ENCODE data around the gene MED14.

MED14 gene

DNA sequence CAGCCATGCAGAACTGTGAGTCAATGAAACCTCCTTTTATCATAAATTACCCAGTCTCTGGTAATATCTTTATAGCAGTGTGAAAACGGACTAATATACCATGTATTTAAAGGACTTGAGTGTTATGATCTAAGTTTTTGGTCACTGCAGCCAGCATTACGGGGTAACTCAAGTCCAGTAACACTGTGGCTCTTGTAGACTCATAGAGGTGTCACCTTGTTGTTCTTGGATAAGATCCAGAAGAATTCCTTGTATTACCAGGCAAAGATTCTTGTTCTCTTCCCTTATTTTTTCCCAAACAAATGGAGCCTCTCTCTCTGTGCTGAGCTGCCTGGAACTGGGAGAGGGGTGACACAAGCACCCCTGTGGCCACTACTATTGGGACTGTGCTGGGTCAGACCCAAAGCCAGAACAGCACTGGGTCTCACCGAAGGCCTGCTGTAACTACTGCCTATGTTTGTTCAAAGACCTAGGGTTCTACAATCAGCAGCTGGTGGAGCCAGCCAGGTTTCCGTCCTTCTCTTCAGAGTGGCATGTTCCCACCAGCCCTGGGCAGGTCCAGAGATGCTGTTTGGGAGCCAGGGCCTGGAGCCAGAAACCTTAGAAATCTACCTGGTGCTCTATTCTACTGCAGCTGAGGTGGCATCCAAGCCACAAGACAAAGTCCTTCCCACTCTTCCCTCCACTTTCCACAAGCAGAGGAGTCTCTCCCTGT, 43.7 kb upstream of the MED14 start:
- TF ChIP-seq LEF1 (IDR thresholded peaks at IDR 0.05; ENCODE audit: borderline replicate concordance) (no peak), HDGF (IDR thresholded peaks at IDR 0.05; ENCODE audit: borderline replicate concordance) (no peak), NFRKB (IDR thresholded peaks at IDR 0.05) (no peak), ZNF384 (IDR thresholded peaks at IDR 0.05) (no peak)
- DNase-seq (ENCODE audit: extremely low spot score): no peak
- CTCF ChIA-PET: interaction anchor here (0.7 kb wide), 1 partner anchor 429 kb away, joined by 3 read pairs; no protein-coding TSS in a partner anchor
- POLR2A ChIA-PET: no interaction called here

DNA sequence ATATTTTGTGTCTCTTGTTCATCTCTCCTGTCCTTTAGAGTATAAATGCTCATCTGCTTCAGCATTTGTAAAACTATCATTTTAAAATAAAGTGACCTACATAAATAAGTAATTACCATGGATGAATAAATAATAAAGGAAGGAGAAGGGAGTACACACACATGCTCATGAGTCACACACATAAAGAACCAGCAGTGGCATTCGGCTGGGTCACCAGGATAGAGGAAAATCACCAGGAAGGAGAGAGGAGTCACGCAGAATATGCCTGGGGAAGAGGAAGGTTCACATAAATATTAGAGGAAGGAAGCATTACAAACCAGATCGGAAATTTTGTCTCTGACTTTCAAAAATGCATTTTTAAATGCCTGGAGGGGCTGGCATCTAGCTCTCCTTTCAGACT, 38.5 kb upstream of the MED14 start:
- TF ChIP-seq FOXM1 (IDR thresholded peaks at IDR 0.05; ENCODE audit: borderline replicate concordance) (no peak), ELF4 (IDR thresholded peaks at IDR 0.05) (no peak), HDGF (IDR thresholded peaks at IDR 0.05; ENCODE audit: borderline replicate concordance) (no peak), NFRKB (IDR thresholded peaks at IDR 0.05) (no peak), FOXK2 (IDR thresholded peaks at IDR 0.05) (no peak), FOXA1 (IDR thresholded peaks at IDR 0.05) (no peak), BHLHE40 (IDR thresholded peaks at IDR 0.05; ENCODE audit: borderline replicate concordance) (no peak), SUZ12 (IDR thresholded peaks at IDR 0.05) (no peak), CTBP1 (IDR thresholded peaks at IDR 0.05; ENCODE audit: borderline replicate concordance) (no peak), SP1 (IDR thresholded peaks at IDR 0.05) (no peak), TARDBP (IDR thresholded peaks at IDR 0.05) (no peak)
- TF ChIP-seq, protein P1, sequence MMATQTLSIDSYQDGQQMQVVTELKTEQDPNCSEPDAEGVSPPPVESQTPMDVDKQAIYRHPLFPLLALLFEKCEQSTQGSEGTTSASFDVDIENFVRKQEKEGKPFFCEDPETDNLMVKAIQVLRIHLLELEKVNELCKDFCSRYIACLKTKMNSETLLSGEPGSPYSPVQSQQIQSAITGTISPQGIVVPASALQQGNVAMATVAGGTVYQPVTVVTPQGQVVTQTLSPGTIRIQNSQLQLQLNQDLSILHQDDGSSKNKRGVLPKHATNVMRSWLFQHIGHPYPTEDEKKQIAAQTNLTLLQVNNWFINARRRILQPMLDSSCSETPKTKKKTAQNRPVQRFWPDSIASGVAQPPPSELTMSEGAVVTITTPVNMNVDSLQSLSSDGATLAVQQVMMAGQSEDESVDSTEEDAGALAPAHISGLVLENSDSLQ (IDR thresholded peaks at IDR 0.05): no peak
- DNase-seq (ENCODE audit: extremely low spot score): no peak
- ChIA-PET CTCF (no interaction called here), POLR2A (no interaction called here)

DNA sequence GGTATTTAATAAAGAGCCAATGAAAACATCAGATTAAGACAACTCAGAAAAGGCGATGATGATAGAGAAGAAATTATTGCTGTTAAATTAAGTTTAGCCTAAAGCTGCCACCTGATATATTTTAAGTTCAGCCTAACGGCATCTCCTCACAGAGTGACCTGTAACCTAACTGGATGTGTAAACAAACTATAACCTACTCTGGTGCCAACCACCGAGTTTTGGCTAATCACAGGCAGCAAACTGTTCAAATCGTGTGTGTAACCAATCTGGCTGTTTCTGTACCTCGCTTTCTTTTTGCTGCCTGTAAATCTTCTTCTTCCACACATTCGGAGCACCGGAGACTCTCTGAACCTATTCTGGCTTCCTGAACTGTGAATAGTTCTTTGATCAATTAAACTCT, 37.8 kb upstream of the MED14 start:
- no peak for DNase-seq (ENCODE audit: extremely low spot score)

DNA sequence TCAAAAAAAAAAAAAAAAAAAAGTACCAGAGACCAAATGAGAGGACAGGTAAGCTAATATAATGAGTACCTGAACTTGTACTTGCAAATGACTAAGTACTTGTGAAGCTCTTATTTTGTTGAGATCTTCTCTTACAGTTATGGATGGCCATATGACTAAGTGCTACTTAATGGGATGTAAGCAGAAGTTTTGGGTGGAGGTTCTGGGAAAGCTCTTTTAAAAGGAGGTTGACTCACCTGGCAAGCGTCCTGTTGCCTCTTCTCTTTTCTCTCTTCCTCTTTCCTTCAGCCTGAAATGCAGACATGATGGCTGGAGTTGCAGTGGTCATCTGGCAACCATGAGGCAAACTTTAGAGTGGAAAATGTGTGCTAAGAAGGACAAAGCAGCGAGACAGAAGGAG, 36.9 kb upstream of the MED14 start:
- no peak for DNase-seq (ENCODE audit: extremely low spot score)
- POLR2A ChIA-PET: no interaction called here
- CTCF ChIA-PET: no interaction called here
- no peak for TF ChIP-seq SUZ12 (IDR thresholded peaks at IDR 0.05)
- TF ChIP-seq TARDBP (IDR thresholded peaks at IDR 0.05): no peak
- TF ChIP-seq, protein P1 (IDR thresholded peaks at IDR 0.05): no peak
- TF ChIP-seq L3MBTL2 (conservative IDR thresholded peaks at IDR 0.05): no peak
- no peak for TF ChIP-seq FOXM1 (IDR thresholded peaks at IDR 0.05; ENCODE audit: borderline replicate concordance)
- no peak for TF ChIP-seq BHLHE40 (IDR thresholded peaks at IDR 0.05; ENCODE audit: borderline replicate concordance)
- TF ChIP-seq ELF4 (IDR thresholded peaks at IDR 0.05): no peak
- no peak for TF ChIP-seq NFRKB (IDR thresholded peaks at IDR 0.05)
- no peak for TF ChIP-seq ARNT (IDR thresholded peaks at IDR 0.05)
- no peak for TF ChIP-seq ZNF384 (IDR thresholded peaks at IDR 0.05)
- no peak for TF ChIP-seq LEF1 (IDR thresholded peaks at IDR 0.05; ENCODE audit: borderline replicate concordance)
- no peak for TF ChIP-seq SP1 (IDR thresholded peaks at IDR 0.05)
- no peak for TF ChIP-seq FOXA1 (IDR thresholded peaks at IDR 0.05)
- TF ChIP-seq FOXK2 (IDR thresholded peaks at IDR 0.05): no peak
- no peak for TF ChIP-seq CTBP1 (IDR thresholded peaks at IDR 0.05; ENCODE audit: borderline replicate concordance)
- no peak for TF ChIP-seq HDGF (IDR thresholded peaks at IDR 0.05; ENCODE audit: borderline replicate concordance)

More for the DNA sequence above, 37.8 kb upstream of the MED14 start:
- TF ChIP-seq TARDBP (IDR thresholded peaks at IDR 0.05) (no peak), ELF4 (IDR thresholded peaks at IDR 0.05) (no peak), SP1 (IDR thresholded peaks at IDR 0.05) (no peak), BHLHE40 (IDR thresholded peaks at IDR 0.05; ENCODE audit: borderline replicate concordance) (no peak), FOXM1 (IDR thresholded peaks at IDR 0.05; ENCODE audit: borderline replicate concordance) (no peak), HDGF (IDR thresholded peaks at IDR 0.05; ENCODE audit: borderline replicate concordance) (no peak), LEF1 (IDR thresholded peaks at IDR 0.05; ENCODE audit: borderline replicate concordance) (no peak), ZNF384 (IDR thresholded peaks at IDR 0.05) (no peak), FOXA1 (IDR thresholded peaks at IDR 0.05) (no peak), L3MBTL2 (conservative IDR thresholded peaks at IDR 0.05) (no peak)
- TF ChIP-seq, protein P1 (IDR thresholded peaks at IDR 0.05): no peak
- ChIA-PET POLR2A (no interaction called here), CTCF (no interaction called here)

DNA sequence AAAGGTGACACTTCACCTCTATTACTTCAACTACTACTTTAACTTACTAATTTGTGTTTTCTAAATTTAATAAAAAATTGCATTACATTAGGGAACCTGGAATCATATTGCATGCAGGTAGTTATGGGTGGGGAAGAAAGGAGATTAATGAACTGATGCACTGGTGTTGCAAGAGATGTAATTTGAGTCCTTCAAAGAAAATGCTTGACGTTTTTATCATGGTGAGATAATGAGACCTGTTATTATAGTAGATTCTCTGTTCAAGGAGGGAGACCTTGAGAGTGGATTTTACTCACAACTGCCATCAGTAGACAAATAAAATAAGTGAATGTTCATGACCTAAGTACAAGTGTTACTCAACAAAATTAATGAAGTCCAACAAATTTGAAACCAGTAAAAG, 26.4 kb upstream of the MED14 start:
- ChIA-PET CTCF (no interaction called here), POLR2A (no interaction called here)
- no peak for DNase-seq (ENCODE audit: extremely low spot score)
- TF ChIP-seq ELF4 (IDR thresholded peaks at IDR 0.05) (no peak), FOXK2 (IDR thresholded peaks at IDR 0.05) (no peak), ARNT (IDR thresholded peaks at IDR 0.05) (no peak), SP1 (IDR thresholded peaks at IDR 0.05) (no peak), SUZ12 (IDR thresholded peaks at IDR 0.05) (no peak), NFRKB (IDR thresholded peaks at IDR 0.05) (no peak)

DNA sequence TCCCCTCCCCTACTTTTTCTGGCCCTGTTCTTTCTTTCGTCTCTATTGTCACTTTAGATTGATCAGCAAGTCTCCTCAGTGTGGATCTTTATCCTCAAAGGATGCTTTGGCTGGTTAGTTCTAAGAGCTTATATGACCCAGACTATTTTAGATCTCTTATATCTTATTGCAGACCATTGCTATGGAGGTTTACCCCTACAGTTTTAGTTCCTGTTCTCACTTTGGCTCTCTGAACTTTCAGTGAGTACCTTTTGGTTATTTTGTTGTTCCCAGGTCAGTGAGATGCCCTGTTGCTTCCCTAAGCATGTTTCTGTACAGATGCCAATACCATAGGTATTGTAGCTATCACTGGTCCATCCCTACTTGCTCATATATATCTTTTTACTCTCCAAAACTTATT, 24.0 kb upstream of the MED14 start:
- no peak for DNase-seq (ENCODE audit: extremely low spot score)
- CTCF ChIA-PET: no interaction called here

More for the DNA sequence above, 24.0 kb upstream of the MED14 start:
- POLR2A ChIA-PET: no interaction called here
- TF ChIP-seq FOXK2 (IDR thresholded peaks at IDR 0.05) (no peak), TARDBP (IDR thresholded peaks at IDR 0.05) (no peak), L3MBTL2 (conservative IDR thresholded peaks at IDR 0.05) (no peak), SP1 (IDR thresholded peaks at IDR 0.05) (no peak), SUZ12 (IDR thresholded peaks at IDR 0.05) (no peak), NFRKB (IDR thresholded peaks at IDR 0.05) (no peak), FOXM1 (IDR thresholded peaks at IDR 0.05; ENCODE audit: borderline replicate concordance) (no peak)

Data from HEK293T (cell line).